Endodermal cell (in vitro differentiated cells): Measurements from ENCODE around the gene RCAN2. TPM values are rescaled to one million over a fixed set of nuclear protein-coding genes. Genes with fewer than 3 reads are reported as not detected.

Source experiments
- DNase-seq: peaks from one replicate; pipeline ENCODE4 v3.0.0-alpha.2; 2017
- H3K27ac ChIP-seq: 2 replicates; pipeline ENCODE4 v1.5.1; 2013; ENCODE audit warnings: mild to moderate bottlenecking, low read depth, low read length, moderate library complexity
- H3K27me3 ChIP-seq: 2 replicates; pipeline ENCODE4 v1.6.1; 2013; ENCODE audit warnings: mild to moderate bottlenecking, low read length, moderate library complexity; ENCODE audit not compliant: insufficient read depth, control insufficient read depth, poor library complexity, severe bottlenecking
- H3K36me3 ChIP-seq: 2 replicates; pipeline ENCODE4 v1.7.0; 2013; ENCODE audit warnings: mild to moderate bottlenecking, low read length, moderate library complexity; ENCODE audit not compliant: control insufficient read depth, insufficient read depth
- H3K4me1 ChIP-seq: one replicate; pipeline ENCODE4 v1.7.0; 2013; ENCODE audit warnings: low read length; ENCODE audit not compliant: control insufficient read depth, insufficient read depth
- H3K4me3 ChIP-seq: 2 replicates; pipeline ENCODE4 v1.5.1; 2013; ENCODE audit warnings: mild to moderate bottlenecking, low read length, moderate library complexity
- H3K9ac ChIP-seq: 2 replicates; pipeline ENCODE4 v1.6.1; 2013; ENCODE audit warnings: mild to moderate bottlenecking, low read length, moderate library complexity; ENCODE audit not compliant: poor library complexity, severe bottlenecking; ENCODE audit errors: extremely low read depth
- H3K9me3 ChIP-seq: 2 replicates; pipeline ENCODE4 v1.6.1; 2013; ENCODE audit warnings: mild to moderate bottlenecking, low read length, moderate library complexity; ENCODE audit not compliant: control insufficient read depth
- H3K27ac Mint-ChIP-seq: 2 replicates; pipeline ENCODE4 v1.8.0; 2020; ENCODE audit warnings: mixed read lengths
- H3K27me3 Mint-ChIP-seq: 2 replicates; pipeline ENCODE4 v1.8.0; 2021; ENCODE audit warnings: mild to moderate bottlenecking, mixed read lengths; ENCODE audit not compliant: insufficient read depth
- H3K36me3 Mint-ChIP-seq: 2 replicates; pipeline ENCODE4 v1.8.0; 2020; ENCODE audit warnings: low read depth, mixed read lengths
- H3K4me1 Mint-ChIP-seq: 2 replicates; pipeline ENCODE4 v1.8.0; 2020; ENCODE audit warnings: mixed read lengths
- H3K4me3 Mint-ChIP-seq: 2 replicates; pipeline ENCODE4 v1.8.0; 2020; ENCODE audit warnings: mild to moderate bottlenecking, moderate library complexity, mixed read lengths
- H3K9me3 Mint-ChIP-seq: 2 replicates; pipeline ENCODE4 v1.8.0; 2020; ENCODE audit warnings: mild to moderate bottlenecking, mixed read lengths
- WGBS, 2 experiments: methylation state at CpG; one replicate each; pipeline versions ENCODE4 v1.1.5 to v1.1.7; 2013; ENCODE audit warnings: missing lambda C conversion rate in 2 of 2, mixed read lengths in 1 of 2; ENCODE audit not compliant: insufficient coverage in 1 of 2, insufficient read length in 1 of 2; 5-methylcytosine and 5-hydroxymethylcytosine counted together
- total RNA-seq, 2 donors: library from RNA; stranded (reverse); fragmentation: NEBNext Ultra II Directional in 1 of 2; extraction: Animal tissue kit (Norgen Biotek cat#: 25700) in 1 of 2; gene quantifications; 2 replicates in 1 of 2; 3 replicates in 1 of 2; pipeline ENCODE4 v1.2.1, GENCODE V29; 2021
- TF ChIP-seq, protein P1 (sequence below): fragments of 200-600 bp; sonication (generic); conservative IDR thresholded peaks from 2 replicates; pipeline ENCODE4 v1.5.0; 2021; ENCODE audit warnings: antibody characterized with exemption, mild to moderate bottlenecking

RCAN2 gene
- total RNA-seq, 2 donors from 2014 or later, result 15.7 to 16.7 TPM

- no peaks in the 10 kb centered on the region for H3K4me1 Mint-ChIP-seq
- no peaks in the 10 kb centered on the region for H3K36me3 Mint-ChIP-seq
- 91 to 100% methylated on average over 1 to 3 of the region's 3 CpGs for WGBS, 2 experiments
- Histone ChIP-seq H3K27me3 (no peaks in the 10 kb centered on the region), H3K9me3 (no peaks in the 10 kb centered on the region), H3K27ac (no peak overlapping the region), H3K4me1 (no peaks in the 10 kb centered on the region), H3K4me3 (no peak overlapping the region), H3K9ac (no peak overlapping the region), H3K36me3 (no peaks in the 10 kb centered on the region)
- no peak overlapping the region for H3K27ac Mint-ChIP-seq
- H3K4me3 Mint-ChIP-seq, result no peak overlapping the region
- TF ChIP-seq, protein P1, sequence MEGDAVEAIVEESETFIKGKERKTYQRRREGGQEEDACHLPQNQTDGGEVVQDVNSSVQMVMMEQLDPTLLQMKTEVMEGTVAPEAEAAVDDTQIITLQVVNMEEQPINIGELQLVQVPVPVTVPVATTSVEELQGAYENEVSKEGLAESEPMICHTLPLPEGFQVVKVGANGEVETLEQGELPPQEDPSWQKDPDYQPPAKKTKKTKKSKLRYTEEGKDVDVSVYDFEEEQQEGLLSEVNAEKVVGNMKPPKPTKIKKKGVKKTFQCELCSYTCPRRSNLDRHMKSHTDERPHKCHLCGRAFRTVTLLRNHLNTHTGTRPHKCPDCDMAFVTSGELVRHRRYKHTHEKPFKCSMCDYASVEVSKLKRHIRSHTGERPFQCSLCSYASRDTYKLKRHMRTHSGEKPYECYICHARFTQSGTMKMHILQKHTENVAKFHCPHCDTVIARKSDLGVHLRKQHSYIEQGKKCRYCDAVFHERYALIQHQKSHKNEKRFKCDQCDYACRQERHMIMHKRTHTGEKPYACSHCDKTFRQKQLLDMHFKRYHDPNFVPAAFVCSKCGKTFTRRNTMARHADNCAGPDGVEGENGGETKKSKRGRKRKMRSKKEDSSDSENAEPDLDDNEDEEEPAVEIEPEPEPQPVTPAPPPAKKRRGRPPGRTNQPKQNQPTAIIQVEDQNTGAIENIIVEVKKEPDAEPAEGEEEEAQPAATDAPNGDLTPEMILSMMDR, result no peak
- no peaks in the 10 kb centered on the region for H3K9me3 Mint-ChIP-seq
- H3K27me3 Mint-ChIP-seq, result no peaks in the 10 kb centered on the region
- DNase-seq, result no peak
These were observed 178.6 kb downstream of the RCAN2 start for GRCh38 chr6:46312654-46313053.

- Histone ChIP-seq H3K9ac (no peak overlapping the region), H3K27me3 (no peaks in the 10 kb centered on the region), H3K27ac (no peak overlapping the region), H3K4me3 (no peak overlapping the region), H3K9me3 (no peaks in the 10 kb centered on the region), H3K4me1 (no peaks in the 10 kb centered on the region), H3K36me3 (no peaks in the 10 kb centered on the region)
- TF ChIP-seq, protein P1, result no peak
- Mint-ChIP-seq H3K4me1 (no peaks in the 10 kb centered on the region), H3K36me3 (no peaks in the 10 kb centered on the region), H3K9me3 (no peaks in the 10 kb centered on the region), H3K27ac (no peak overlapping the region), H3K27me3 (no peaks in the 10 kb centered on the region), H3K4me3 (no peak overlapping the region)
- no peak for DNase-seq
- WGBS, 2 experiments, result 86% methylated on average over 1 of the region's 1 CpG; no CpG with 5 or more reads in 1 of the 2 experiments
These were observed 181.1 kb downstream of the RCAN2 start for GRCh38 chr6:46310196-46310595.

GRCh38 chr6:46306431-46306830, 184.8 kb downstream of the RCAN2 start:
- Histone ChIP-seq H3K4me3 (no peak overlapping the region), H3K27ac (no peak overlapping the region), H3K36me3 (no peaks in the 10 kb centered on the region), H3K9ac (no peak overlapping the region), H3K9me3 (no peaks in the 10 kb centered on the region), H3K4me1 (no peaks in the 10 kb centered on the region), H3K27me3 (no peaks in the 10 kb centered on the region)
- TF ChIP-seq, protein P1, result no peak
- Mint-ChIP-seq H3K27me3 (no peaks in the 10 kb centered on the region), H3K4me3 (no peak overlapping the region), H3K9me3 (no peaks in the 10 kb centered on the region), H3K27ac (no peak overlapping the region), H3K36me3 (no peaks in the 10 kb centered on the region), H3K4me1 (no peaks in the 10 kb centered on the region)
- no peak for DNase-seq
- 44 to 65% methylated on average over 1 to 2 of the region's 2 CpGs for WGBS, 2 experiments
